GM21737 (cell line): ENCODE data around the gene RAB42.
"Not testable (repeated sequence)": the region's sequence is repeated elsewhere in the genome, so short reads cannot be mapped to it uniquely, and the experiment has no call there.

ENCODE experiments used
- ATAC-seq: cut with Tn5 transposase; IDR thresholded peaks from one replicate; pipeline ENCODE4 v1.9.1; 2021; ENCODE audit warnings: mild to moderate bottlenecking, moderate library complexity; ENCODE audit not compliant: unreplicated experiment

Gene RAB42

GRCh38 chr1:28582248-28582615 lies 9.8 kb upstream of the RAB42 start:
- ATAC-seq, result no peak

GRCh38 chr1:28586585-28587391 lies 5.3 kb upstream of the RAB42 start:
- not testable (repeated sequence) for ATAC-seq

GRCh38 chr1:28592321-28593071 lies 431 bp downstream of the RAB42 start:
- peak; percentile 65 for ATAC-seq

- not testable (repeated sequence) for ATAC-seq
Measured at GRCh38 chr1:28593988-28594356, 1.9 kb downstream of the RAB42 start.

- ATAC-seq, result not testable (repeated sequence)
Measured at GRCh38 chr1:28594686-28595411, 2.8 kb downstream of the RAB42 start.

DNA sequence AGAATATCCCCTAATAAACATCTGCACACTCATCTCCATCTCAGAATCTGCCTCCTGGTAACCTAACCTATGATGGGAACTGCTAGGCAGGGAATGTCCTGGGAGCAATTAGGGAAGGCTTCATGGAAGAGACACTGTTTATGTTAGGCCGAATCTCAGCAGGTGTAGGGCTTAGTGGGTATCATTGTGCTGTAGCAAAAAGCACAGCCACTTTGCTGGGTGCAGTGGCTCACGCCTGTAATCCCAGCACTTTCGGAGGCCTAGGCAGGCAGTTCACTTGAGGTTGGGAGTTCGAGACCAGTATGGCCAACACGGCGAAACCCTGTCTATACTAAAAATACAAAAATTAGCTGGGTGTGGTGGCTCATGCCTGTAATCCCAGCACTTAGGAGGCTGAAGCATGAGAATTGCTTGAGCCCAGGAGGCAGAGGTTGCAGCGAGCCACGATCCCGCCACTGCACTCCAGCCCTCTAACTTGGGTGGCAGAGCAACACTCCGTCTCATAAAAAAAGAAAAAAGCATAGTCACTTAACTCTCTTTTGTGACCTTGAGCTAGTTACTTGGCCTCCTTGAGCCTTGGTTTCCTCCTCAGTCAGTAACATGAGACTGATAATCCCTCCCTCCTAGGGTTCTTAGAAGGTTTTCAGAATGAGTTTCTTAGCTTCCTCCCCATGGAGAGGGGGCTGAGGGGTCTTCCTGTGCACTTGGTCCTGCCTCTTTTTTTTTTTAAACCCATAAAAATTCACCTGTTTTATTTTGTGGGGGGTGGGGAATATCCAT lies 3.5 kb downstream of the RAB42 start:
- ATAC-seq, result no peak

DNA sequence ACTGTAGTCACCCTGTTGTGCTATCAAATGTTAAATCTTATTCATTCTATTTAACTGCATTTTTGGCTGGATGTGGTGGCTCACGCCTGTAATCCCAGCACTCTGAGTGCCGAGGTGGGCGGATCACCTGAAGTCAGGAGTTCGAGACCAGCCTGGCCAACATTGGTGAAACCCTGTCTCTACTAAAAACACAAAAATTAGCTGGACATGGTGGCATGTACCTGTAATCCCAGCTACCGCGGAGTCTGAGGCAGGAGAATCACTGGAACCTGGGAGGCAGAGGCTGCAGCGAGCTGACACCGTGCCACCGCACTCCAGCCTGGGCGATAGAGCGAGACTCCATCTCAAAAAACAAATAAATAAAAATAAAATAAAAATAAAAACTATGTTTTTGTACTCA lies 4.2 kb downstream of the RAB42 start:
- not testable (repeated sequence) for ATAC-seq

- ATAC-seq, result no peak
Measured at GRCh38 chr1:28601696-28602095, 9.6 kb downstream of the RAB42 start.

- no peak for ATAC-seq
Measured at GRCh38 chr1:28602536-28603439, 10.7 kb downstream of the RAB42 start.

GRCh38 chr1:28604411-28604810 lies 12.3 kb downstream of the RAB42 start:
- no peak for ATAC-seq

DNA sequence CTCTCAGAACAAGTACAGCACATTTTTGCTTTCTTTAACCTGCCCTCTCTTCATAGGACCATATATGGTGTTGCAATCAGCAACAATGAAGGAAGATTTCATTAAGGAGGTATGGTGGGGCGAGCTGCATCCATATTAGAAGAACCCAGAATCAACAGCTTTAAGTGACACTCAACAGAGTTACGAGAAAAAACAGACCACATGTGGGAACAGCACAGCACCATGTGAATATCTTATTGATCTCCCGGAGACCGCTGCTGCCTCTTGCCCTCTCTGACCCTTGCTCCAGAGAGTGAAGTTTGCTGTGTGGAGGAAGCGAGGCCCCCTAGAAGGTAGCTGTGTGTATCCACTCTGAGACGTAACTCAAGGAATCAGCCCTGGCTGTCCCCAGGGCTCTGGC lies 12.9 kb downstream of the RAB42 start:
- no peak for ATAC-seq

- ATAC-seq, result no peak
Measured at GRCh38 chr1:28606771-28607170, 14.7 kb downstream of the RAB42 start.

DNA sequence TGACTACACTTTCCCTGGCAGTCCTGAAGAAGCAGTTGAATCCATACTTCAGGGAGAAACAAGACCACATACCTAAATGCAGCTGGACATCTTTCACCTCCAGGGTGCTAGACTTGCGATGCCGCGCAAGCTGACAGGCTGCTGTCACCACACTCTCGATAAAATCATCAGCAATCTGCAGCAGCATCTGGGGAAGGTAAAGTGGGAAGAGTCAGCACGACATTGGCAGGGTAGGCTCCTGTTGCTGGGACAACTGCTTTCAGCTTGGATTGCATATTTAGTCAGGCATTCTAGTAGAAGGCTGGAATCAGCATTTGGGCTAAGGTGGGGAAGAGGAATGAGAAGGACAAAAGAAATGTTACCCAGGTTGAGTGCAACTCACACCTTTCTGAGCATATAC lies 21.1 kb downstream of the RAB42 start:
- no peak for ATAC-seq

DNA sequence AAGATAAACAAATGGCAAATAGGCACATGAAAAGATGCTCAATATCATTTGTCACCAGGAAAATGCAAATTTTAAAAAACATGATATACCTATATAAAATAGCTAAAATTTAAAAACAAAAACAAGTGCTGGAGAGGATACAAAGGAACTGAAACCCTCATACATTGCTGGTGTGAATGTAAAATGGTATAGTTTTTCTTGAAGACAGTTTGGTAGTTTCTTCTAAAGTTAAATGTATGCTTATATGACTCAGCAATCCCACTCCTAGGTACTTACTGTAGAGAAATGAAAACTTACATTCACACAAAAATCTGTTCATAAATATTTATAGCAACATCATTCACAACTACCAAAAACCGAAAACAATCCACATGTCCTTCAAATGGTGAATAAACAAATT lies 39.6 kb downstream of the RAB42 start:
- ATAC-seq, result no peak

GRCh38 chr1:28632560-28632959 lies 40.5 kb downstream of the RAB42 start:
- no peak for ATAC-seq

GRCh38 chr1:28640766-28641165 lies 48.7 kb downstream of the RAB42 start:
- ATAC-seq, result no peak

GRCh38 chr1:28642056-28642846 lies 50.2 kb downstream of the RAB42 start:
- peak; percentile 8 for ATAC-seq

- peak; percentile 69 for ATAC-seq
Measured at GRCh38 chr1:28642847-28643635, 51.0 kb downstream of the RAB42 start, which contains the start of gene TAF12. TSS of gene TAF12 (minus strand) at chr1:28643067. CDS start at chr1:28622081, 20,986 bp downstream.
